GM21576 (cell line): ENCODE results near the gene FSIP1.
A peak's percentile ranks its signal among the peaks of the same experiment; 100 is the strongest.
"Not testable (repeated sequence)": the region's sequence is repeated elsewhere in the genome, so short reads cannot be mapped to it uniquely, and the experiment has no call there.

Source experiments
- ATAC-seq: cut with Tn5 transposase; IDR thresholded peaks from one replicate; pipeline ENCODE4 v1.9.1; 2021; ENCODE audit warnings: mild to moderate bottlenecking, moderate library complexity; ENCODE audit not compliant: unreplicated experiment

FSIP1 gene

DNA sequence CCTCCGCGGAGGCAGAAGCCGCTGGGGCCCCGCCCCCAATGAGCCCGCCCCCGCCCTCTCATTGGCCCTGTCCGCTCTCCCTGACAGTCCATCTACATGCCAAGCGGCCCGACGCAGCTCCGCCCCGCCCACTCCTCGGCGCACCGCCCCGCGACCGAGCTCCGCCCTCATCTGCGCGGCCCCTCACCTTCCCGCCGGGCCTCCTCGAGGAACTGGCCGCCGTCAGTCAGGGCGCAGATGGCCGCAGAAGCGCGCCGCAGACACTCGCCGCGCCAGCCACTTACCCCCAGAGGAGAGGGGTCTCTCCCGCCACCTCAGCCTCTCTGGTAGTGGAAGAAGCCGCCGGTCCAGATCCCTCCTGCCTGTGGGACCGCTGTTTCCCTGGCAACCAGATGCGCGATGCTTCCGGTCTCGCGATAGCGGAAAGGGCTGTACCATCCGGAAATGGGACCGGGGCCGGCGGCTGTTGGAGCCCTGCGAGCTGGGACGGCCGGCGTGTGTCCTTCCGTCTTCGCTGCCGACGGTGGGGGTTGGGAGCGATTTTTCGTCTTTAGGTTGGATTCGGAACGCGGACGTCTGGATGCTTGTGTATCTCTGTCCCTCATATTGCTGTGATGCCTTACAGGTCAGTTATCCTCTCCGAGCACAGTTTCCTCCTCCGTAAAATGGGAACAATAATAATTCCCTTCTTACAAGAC, at the start of gene FSIP1:
TSS of gene FSIP1 (minus strand) at position 401 of the 698 bp plus-strand sequence. CDS start 6,317 bp downstream, outside the sequence.
- peak; percentile 96 for ATAC-seq

GRCh38 chr15:39830166-39830565, 47.5 kb upstream of the FSIP1 start:
- no peak for ATAC-seq

- no peak for ATAC-seq
These were observed 45.8 kb upstream of the FSIP1 start for GRCh38 chr15:39828374-39828931.

- ATAC-seq: no peak
These were observed 44.3 kb upstream of the FSIP1 start for GRCh38 chr15:39826975-39827374.

DNA sequence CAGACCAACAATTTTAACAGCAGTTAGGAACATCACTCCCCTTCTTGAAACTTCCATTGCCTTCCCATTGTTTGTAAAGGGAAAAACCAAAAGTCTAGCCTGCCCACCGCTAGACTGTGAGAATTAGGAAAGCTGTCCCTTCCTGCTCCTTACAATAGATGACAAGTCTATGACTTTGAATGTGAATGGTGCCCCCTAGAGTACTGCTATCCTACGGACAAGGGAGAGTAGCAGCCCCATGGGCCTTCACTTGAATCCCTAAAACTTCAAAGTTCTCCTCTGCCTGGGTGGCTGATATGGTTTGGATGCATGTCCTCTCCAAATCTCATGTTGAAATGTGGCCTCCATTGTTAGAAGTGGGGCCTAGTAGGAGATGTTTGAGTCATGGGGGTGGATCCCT, 41.0 kb upstream of the FSIP1 start:
- no peak for ATAC-seq

DNA sequence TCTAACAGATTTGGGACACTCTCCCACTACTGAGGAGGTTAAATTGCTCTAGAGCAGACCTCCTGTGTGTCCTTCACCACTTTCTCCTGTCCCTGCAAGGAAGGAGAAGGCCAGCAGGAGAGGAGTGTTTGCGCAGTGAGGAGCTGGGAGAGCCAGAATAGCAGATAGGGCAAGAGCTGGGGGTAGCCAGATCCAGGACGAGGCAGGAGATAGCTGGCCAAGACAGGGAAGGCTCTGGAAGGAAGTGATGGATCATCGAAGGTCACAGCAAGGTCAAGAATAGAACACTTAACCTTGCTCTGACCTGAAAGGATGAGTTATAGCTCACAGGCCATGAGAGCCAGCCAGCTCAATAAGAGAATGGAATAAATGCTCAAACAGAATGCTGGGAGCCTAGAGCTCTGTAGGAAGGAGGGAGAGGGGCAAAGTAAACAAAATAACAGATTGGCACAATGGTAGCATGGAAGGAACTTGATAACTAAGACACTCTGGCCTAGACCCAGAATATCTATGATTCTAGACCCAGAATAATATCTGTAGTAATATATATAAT, 37.5 kb upstream of the FSIP1 start:
- no peak for ATAC-seq

- no peak for ATAC-seq
These were observed 36.9 kb upstream of the FSIP1 start for GRCh38 chr15:39819533-39819932.

- no peak for ATAC-seq
These were observed 35.3 kb upstream of the FSIP1 start for GRCh38 chr15:39817892-39818291.

- ATAC-seq: no peak
These were observed 31.8 kb upstream of the FSIP1 start for GRCh38 chr15:39814489-39814888.

GRCh38 chr15:39812651-39813050, 30.0 kb upstream of the FSIP1 start:
- ATAC-seq: not testable (repeated sequence)

GRCh38 chr15:39808909-39809308, 26.3 kb upstream of the FSIP1 start:
- no peak for ATAC-seq

DNA sequence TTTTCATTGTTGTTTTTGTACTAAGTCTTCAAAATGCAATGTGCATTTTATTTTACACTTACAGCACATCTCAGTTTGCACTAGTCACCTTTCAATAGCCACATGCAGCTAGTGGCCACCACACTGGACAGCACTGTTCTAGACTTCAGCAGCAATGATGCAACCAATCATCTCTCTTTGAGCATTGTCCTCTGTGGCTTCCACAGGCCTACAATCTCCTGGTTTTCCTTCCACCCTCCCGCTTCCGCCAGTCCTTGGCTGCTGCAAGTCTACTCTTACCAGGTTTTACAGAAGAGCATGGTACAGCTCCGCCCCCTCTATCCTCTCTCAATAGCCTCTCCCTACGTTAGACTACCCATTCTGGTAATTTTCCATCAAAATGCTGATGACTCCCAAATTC, 25.1 kb upstream of the FSIP1 start:
- no peak for ATAC-seq

GRCh38 chr15:39804026-39804425, 21.4 kb upstream of the FSIP1 start:
- no peak for ATAC-seq

DNA sequence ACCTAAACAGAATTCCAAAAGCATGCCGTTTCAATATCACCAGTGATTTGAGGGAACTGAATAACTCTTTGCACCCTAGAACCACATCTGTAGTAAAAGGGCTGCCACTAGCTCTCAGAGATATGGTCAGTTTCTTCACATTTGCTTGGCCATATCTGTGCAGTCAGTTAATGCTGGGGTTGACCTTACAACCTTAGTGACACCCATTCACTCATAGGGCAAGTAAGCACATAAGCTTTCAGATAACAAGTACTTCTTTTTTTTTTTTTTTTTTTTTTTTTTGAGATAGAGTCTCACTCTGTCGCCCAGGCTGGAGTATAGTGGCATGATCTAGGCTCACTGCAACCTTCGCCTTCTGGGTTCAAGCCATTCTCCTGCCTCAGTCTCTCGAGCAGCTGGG, 20.4 kb upstream of the FSIP1 start:
- no peak for ATAC-seq

DNA sequence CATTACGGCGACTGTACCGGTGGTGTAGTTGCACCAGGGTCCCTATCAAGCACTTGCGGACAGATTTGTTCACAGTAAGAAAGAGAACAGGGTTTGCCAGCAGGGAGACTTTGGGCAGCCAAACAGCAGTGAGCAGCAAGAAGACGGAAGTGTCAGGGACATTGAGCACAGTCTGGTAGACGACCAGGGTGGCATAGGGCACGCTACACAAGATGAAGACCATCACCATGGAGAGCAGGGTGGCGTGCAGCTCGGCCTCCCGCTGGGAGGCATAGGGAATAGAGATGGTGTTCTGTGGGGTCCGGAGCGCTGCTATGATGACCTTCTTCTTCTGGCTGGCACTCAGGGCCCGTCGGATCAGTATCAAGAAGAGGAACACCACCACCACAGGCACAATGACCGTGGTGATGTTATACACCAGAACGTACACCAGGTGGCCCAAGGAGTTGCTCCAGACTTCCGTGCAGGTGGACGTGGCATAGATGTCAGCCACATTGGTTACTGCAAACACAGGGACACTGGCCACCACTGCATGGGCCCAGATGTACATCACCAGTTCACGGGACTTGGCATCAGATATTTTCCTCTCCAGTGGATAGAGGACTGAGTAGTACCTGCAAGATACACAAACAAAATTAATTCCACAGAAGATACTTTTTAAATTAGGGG, 19.1 kb upstream of the FSIP1 start:
- no peak for ATAC-seq

GRCh38 chr15:39799552-39800011, 16.9 kb upstream of the FSIP1 start:
- ATAC-seq: no peak

DNA sequence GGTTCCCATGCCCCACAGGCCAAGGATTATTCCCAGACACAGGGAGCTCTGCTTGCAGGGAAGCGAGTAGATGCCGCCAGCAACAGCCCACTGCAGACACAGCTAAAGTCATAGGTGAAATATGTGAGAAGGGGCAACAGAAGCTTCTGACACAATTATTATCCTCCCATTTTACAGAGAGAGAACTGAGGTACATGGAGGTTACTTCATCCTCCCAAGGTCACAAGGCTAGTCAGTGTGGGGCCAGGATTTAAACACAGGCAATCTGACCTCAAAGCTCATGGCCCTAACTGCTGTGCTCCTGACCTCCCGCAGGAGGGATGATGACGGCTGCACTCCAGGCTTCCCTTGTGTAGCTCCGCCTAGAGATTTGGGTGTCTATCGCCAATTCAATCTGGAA, 15.7 kb upstream of the FSIP1 start:
- no peak for ATAC-seq

DNA sequence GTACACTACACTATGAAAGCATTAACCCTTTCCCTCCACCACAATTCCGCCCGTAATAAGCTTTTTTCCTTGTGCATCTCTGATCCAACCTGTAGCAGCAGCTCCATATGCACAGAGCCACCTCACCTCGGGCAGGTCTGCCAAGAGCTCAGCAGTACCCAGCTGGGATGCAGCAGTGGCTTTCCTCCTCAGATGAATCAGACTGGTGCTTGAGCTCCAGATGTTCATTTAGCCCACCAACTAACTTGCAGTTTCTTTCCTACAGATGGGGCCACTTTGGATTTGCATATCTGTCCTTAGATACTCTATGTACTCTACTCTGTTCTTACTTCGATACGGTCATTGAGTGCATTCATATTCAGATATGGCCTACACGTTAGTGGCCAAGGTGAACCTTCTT, 14.8 kb upstream of the FSIP1 start:
- ATAC-seq: no peak

GRCh38 chr15:39796601-39797000, 14.0 kb upstream of the FSIP1 start:
- ATAC-seq: no peak

- no peak for ATAC-seq
These were observed 12.8 kb upstream of the FSIP1 start for GRCh38 chr15:39795486-39795885.

DNA sequence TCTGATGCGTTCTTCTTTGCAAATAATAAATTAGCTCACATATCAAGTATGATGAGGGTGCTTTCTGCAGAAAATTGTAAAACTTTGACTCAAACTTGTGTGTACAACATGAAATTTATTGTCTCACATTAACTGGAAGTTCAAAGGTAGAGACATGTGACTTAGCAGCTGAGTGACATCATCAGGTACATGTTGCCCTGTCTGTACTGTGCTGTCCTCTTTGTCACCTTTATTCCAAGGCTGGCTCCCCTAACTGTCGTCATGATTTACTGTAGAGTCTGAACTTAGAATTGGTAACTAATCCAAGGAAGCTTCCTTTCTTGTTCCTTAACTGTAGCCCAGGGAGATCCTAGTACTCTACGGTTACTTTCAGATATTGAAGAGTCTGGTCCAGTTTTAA, 12.3 kb upstream of the FSIP1 start:
- no peak for ATAC-seq

GRCh38 chr15:39793923-39794322, 11.3 kb upstream of the FSIP1 start:
- ATAC-seq: no peak
